Lower leg skin (tissue), 4 donors: ENCODE results near the gene LYPD4. TPM values are rescaled to one million over a fixed set of nuclear protein-coding genes. Genes with fewer than 3 reads are reported as not detected.
A peak's percentile ranks its signal among the peaks of the same experiment; 100 is the strongest.

Experiments
- DNase-seq, 2 donors: peaks; one replicate each; pipeline ENCODE4 v3.0.0-alpha.2; 2019; ENCODE audit warnings: low spot score in 2 of 2
- H3K4me3 ChIP-seq: fragments of 200-600 bp; sonication (generic); 2 replicates; pipeline ENCODE4 v1.5.1; 2017; ENCODE audit warnings: mild to moderate bottlenecking, low read depth; ENCODE audit not compliant: poor library complexity, severe bottlenecking
- POLR2A ChIP-seq, 2 donors: fragments of 450-650 bp; IDR thresholded peaks; one replicate each; pipeline ENCODE4 v1.6.1; 2016 to 2017; ENCODE audit warnings: antibody characterized with exemption in 2 of 2, mild to moderate bottlenecking in 1 of 2, moderate library complexity in 1 of 2
- WGBS, 2 donors: methylation state at CpG; one replicate each; pipeline ENCODE4 v1.1.5; 2018; 5-methylcytosine and 5-hydroxymethylcytosine counted together
- intact Hi-C: fragments of 100-400 bp; cut with DNase I; formaldehyde crosslinking; loops from one replicate; pipeline ENCODE4 v1.15.0; 2023; ENCODE audit warnings: low total_unique reads
- total RNA-seq, 4 donors: library from RNA; depleted of rRNA; stranded (reverse); fragments of >200 nt; gene quantifications; one replicate each; pipeline ENCODE4 v1.1.0, GENCODE V29; 2016
- TF ChIP-seq, protein P1 (sequence below), 3 donors: fragments of 450-650 bp; IDR thresholded peaks; one replicate each; pipeline ENCODE4 v1.5.1; 2016; ENCODE audit warnings: antibody characterized with exemption in 3 of 3, mild to moderate bottlenecking in 3 of 3, moderate library complexity in 2 of 3

Gene LYPD4
- total RNA-seq, 4 donors from 2014 or later, result not detected

DNA sequence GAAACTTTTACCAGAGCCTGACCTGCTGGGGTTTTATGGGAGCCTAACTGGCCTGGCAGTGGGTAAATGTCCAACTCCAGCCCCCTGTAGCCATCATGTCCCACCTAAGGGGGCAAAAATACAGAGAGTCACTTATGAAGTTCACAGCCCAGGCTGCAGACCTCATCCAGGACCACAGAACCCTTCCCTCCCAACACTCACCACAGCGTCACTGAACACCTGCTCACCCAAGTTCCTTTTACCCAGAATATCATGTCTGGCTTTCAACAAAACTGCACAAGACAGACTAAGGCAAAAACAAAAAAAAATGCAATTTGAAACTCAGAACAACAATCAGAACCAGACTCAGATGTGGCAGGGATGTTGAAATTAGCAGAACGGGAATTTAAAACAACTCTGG is 41.7 kb downstream of the LYPD4 start:
- H3K4me3 ChIP-seq, result no peak overlapping the region
- WGBS, 2 donors, result 72 to 84% methylated on average over 2 of the region's 2 CpGs
- no peak for DNase-seq
- TF ChIP-seq, protein P1, sequence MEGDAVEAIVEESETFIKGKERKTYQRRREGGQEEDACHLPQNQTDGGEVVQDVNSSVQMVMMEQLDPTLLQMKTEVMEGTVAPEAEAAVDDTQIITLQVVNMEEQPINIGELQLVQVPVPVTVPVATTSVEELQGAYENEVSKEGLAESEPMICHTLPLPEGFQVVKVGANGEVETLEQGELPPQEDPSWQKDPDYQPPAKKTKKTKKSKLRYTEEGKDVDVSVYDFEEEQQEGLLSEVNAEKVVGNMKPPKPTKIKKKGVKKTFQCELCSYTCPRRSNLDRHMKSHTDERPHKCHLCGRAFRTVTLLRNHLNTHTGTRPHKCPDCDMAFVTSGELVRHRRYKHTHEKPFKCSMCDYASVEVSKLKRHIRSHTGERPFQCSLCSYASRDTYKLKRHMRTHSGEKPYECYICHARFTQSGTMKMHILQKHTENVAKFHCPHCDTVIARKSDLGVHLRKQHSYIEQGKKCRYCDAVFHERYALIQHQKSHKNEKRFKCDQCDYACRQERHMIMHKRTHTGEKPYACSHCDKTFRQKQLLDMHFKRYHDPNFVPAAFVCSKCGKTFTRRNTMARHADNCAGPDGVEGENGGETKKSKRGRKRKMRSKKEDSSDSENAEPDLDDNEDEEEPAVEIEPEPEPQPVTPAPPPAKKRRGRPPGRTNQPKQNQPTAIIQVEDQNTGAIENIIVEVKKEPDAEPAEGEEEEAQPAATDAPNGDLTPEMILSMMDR (IDR thresholded peaks at IDR 0.05), result no peak
- no peak for TF ChIP-seq POLR2A (IDR thresholded peaks at IDR 0.05)
- intact Hi-C loops, result no loop called here

DNA sequence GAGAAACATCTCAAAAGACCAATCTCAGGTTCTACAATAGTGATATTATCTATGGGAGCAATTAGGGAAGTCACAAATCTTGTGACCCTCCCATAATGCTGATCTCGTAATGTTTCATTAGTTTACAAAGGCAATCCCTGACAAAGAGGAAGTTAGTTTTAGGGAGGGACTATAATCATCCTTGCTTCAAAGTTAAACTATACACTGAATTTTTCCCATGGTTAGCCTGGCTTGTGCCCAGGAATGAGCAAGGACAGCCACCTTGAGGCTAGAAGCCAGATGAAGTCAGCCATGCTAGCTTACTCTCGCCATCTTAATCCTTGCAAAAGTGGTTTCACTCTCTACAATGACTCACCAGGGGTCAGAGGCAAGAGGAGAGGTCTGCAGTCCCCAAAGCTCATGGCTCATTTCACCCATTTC is 42.7 kb downstream of the LYPD4 start:
- intact Hi-C loops, result no loop called here
- WGBS, 2 donors, result 54 to 59% methylated on average over 2 of the region's 2 CpGs
- DNase-seq, result no peak
- TF ChIP-seq, protein P1 (IDR thresholded peaks at IDR 0.05), result no peak
- TF ChIP-seq POLR2A (IDR thresholded peaks at IDR 0.05), result no peak
- no peak overlapping the region for H3K4me3 ChIP-seq

DNA sequence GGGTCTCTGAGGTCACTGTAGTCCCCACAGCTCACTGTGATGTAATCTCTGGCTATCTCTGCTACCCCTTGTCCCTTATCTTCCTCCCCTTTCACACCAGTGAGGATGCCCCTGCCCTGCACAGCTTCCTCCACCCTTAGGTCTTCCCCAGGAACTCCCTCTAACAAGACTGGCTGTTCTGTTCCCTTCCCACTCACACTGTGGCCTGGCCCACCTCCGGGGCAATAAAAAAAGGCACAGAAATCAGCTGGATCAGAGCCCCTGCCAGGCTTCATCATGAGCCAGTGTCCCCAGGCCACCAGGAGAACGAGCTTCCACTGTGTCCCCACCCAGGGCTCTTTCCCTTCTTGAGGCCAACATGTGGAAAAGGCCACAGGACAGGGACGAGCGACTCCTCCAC is 43.5 kb downstream of the LYPD4 start:
- 61 to 68% methylated on average over 4 of the region's 4 CpGs for WGBS, 2 donors
- no peak for TF ChIP-seq POLR2A (IDR thresholded peaks at IDR 0.05)
- DNase-seq, result peak in 1 of 2 donors; percentile 40
- H3K4me3 ChIP-seq, result no peak overlapping the region
- intact Hi-C loops, result no loop called here

DNA sequence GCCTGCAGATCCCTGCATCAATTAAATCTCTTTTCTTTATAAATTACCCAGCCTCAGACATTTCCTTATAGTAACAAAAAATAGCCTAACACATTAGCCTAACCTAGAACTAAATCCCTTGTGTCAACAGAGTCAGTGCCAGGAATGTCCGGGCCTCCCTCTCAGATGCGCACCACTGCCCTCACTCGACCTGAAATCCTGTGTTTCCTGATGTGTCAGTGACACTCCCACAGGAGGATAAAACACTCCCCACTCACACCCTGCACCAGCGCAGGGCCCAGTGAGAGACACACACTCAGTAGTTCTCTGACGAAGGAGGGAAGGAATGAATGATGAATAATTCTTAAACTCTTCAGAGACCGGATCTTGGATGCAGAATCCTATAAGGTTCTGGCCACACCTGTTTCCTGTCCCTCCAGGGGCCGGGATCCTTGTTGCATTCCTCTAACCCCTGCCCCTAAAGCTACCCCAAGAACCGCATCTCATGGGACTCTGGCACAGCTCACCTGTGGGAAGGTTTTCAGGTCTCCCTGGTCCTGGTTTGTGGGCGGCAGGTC is 45.0 kb downstream of the LYPD4 start:
- 59 to 67% methylated on average over 9 of the region's 9 CpGs for WGBS, 2 donors
- intact Hi-C loops, result no loop called here
- H3K4me3 ChIP-seq, result no peak overlapping the region
- TF ChIP-seq, protein P1 (IDR thresholded peaks at IDR 0.05), result no peak
- TF ChIP-seq POLR2A (IDR thresholded peaks at IDR 0.05), result no peak
- no peak for DNase-seq

DNA sequence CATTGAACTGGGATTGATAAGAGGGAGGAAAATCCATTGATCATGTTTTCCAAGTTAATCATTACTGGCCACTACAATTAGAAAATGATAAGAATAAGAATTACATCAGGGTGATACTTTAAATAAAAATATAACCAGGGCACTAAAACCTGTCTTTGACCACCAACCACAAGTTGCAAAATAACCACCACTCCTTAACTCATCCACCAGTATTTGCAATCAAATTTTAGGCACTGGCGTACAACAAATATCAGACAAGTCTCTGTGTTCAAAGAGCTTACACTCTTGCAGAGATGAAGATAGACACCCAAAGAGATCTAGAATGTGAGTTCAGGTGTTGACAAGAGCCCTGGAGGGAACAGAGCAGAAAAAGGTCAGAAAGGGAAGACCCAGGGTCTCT is 47.6 kb downstream of the LYPD4 start:
- H3K4me3 ChIP-seq, result no peak overlapping the region
- intact Hi-C loops, result no loop called here
- WGBS, 2 donors, result 86 to 89% methylated on average over 1 of the region's 1 CpG
- TF ChIP-seq, protein P1 (IDR thresholded peaks at IDR 0.05), result no peak
- no peak for TF ChIP-seq POLR2A (IDR thresholded peaks at IDR 0.05)
- no peak for DNase-seq

DNA sequence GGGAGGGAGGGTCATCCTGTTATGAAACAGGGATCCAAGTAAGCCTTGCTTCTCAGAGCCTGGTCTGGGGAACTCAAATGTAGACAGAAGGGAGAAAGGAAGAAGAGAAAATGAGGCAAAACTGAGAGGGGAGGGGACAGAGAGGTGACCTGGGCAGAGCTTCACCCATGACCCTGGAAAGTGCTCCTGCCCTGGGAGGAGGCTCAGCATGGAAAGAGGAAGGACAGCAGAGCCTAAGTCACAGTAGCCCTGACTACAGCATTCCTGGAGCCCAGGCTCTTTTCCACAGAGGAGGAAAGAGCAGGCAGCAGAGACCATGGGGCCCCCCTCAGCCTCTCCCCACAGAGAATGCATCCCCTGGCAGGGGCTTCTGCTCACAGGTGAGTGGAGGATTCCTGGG is 48.1 kb downstream of the LYPD4 start, which contains the start of gene CEACAM3:
CEACAM3 (plus strand) TSS at position 226 of the 400 bp plus-strand sequence; CDS start at position 317, 91 bp downstream.
- intact Hi-C loops, result no loop called here
- no peak for DNase-seq
- TF ChIP-seq, protein P1 (IDR thresholded peaks at IDR 0.05), result no peak
- TF ChIP-seq POLR2A (IDR thresholded peaks at IDR 0.05), result no peak
- no peak within 1 kb of the TSS for H3K4me3 ChIP-seq
